GM11168 (cell line): ENCODE results near the gene PDGFB.
"Not testable (repeated sequence)": the region's sequence is repeated elsewhere in the genome, so short reads cannot be mapped to it uniquely, and the experiment has no call there.

Experiments used
- in situ Hi-C: fragments of 300-500 bp; cut with MboI; formaldehyde crosslinking; loops from one replicate; pipeline ENCODE4 v1.12.0; 2022; ENCODE audit warnings: low sequenced_read_pairs; ENCODE audit not compliant: unreplicated experiment

The PDGFB gene

GRCh38 chr22:39230261-39231196, 14.3 kb downstream of the PDGFB start:
- in situ Hi-C loops = no loop called here

GRCh38 chr22:39229688-39230260, 15.0 kb downstream of the PDGFB start:
- in situ Hi-C loops = no loop called here

GRCh38 chr22:39229075-39229474, 15.7 kb downstream of the PDGFB start:
- in situ Hi-C loops = no loop called here

DNA sequence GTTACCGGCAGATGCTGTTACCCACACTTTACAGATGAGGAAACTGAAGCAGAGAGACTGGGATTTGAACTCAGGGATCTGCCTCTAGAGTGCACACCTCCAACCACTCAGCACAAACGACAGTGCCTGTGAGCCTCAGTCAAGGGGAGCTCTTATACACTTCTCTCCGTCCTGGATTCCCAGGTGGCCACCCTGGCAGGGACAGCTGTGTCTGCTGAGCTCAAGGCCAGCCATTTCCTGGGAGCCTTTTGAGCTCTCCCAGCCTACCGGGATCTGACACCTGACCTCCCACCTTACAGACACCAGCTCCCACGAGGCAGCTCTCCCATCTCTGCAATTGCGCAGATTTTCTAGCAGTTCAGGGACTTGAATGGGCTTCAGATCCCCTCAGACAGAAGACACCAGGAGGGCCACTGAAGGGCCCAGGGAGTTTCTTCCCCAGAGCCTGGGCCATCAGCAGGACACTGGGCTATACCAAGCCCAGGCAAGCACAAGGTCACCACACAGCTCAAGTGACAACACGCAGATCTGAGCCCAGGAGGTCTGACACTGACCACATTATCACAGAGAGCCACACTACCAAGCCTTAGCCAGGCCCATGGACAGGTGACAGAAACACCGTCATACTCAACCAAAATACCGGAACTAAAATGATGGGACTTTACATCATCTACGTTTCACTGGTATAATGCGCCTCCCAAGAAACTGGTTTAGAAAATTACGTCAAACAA, 17.1 kb downstream of the PDGFB start:
- in situ Hi-C loops = no loop called here

DNA sequence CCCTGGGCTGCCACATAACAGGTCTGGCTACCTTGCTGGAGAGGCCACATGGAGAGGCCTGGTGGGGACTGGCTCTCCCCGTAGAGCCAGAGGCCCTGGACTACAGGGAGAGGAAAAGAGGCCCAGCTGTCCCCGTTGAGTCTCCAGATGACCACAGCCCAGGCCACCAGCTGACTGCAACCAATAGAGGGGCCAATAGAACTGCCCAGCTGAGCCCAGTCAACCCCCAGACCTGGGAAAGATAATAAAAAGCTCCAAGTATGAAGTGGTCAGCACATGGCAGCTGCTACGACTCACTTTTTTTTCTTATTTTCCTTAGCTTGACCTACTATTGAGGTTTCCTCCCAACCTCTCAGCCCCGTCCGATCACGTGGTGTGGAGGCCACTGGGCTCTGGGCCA, 18.4 kb downstream of the PDGFB start:
- in situ Hi-C loops = no loop called here

DNA sequence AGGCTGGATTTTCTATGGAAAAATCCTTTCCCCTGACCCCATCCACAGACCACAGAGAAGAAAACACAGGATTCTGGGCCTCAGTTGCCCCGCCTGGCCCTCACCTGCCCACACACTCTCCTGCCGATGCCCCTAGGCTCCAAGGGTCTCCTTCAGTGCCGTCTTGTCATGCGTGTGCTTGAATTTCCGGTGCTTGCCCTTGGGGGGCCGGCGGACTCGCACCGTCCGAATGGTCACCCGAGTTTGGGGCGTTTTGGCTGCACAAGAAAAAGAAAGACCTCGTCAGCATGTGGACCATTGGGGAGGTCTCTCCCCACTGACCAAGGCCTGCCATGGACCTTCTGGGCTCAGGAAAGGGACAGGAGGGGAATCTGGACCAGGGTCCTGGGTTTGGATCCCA, 19.2 kb downstream of the PDGFB start:
- in situ Hi-C loops = no loop called here

GRCh38 chr22:39224550-39224949, 20.2 kb downstream of the PDGFB start:
- in situ Hi-C loops = no loop called here

DNA sequence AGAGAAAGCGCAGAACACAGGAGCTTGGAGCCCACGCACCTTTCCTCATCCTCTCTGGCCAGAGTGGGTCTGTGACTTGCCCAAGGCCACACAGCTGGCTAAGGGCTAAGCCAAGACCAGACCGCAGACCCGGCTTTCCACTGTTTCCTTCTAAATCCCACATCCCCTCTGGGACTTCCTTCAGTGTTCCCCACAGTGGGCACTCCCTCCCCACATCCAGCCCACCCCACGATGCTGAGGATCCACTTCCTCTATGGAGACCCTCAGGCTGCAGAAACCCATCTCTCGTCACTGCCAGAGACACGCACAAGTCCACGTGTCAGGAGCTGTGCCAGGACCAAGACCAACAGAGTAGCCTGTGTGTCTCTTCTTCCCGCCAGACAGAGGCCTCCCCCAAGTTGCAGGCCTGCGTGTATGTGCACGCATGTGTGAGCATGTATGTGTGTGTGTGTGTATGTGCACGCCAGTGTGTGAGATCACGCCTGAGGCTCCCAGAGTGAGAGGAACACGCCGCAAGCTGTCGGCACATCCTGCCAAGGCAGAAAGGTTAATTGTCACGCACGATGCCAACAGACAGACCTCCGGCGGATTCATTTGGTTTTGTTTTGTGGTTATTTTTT, 21.6 kb downstream of the PDGFB start:
- in situ Hi-C loops = no loop called here

DNA sequence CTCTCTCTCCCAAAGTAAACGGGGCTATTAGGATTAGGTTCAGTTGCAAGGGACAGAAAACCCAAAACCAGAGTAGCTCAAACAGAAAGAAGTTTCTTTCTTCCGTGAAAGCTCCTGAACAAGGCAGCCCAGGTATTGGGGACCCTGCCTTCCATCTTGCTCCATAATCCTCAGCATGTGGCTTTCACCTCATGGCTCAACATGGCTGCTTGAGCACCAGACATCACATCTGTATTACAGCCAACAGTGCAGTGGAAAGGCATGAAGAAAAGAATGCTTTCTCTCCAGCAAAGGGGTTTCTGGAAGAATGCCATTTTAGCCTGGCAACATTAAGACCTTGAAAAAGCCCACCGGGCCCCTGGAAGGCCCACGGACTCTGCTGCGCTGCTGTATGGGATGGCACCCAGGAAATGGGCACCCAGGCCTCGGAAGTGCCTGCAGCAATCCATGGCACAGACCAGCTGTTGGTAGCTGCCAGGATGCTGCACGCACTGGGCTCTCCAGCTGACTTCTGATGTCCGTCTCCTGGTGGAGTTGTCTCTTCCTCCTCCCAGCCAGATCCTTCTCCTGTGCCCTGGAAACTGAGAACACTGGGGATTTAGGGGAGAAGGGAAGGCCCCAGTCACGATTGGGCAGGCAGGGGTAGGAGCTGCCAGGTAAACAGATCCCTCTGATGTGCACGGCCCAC, 22.6 kb downstream of the PDGFB start:
- in situ Hi-C loops = no loop called here

DNA sequence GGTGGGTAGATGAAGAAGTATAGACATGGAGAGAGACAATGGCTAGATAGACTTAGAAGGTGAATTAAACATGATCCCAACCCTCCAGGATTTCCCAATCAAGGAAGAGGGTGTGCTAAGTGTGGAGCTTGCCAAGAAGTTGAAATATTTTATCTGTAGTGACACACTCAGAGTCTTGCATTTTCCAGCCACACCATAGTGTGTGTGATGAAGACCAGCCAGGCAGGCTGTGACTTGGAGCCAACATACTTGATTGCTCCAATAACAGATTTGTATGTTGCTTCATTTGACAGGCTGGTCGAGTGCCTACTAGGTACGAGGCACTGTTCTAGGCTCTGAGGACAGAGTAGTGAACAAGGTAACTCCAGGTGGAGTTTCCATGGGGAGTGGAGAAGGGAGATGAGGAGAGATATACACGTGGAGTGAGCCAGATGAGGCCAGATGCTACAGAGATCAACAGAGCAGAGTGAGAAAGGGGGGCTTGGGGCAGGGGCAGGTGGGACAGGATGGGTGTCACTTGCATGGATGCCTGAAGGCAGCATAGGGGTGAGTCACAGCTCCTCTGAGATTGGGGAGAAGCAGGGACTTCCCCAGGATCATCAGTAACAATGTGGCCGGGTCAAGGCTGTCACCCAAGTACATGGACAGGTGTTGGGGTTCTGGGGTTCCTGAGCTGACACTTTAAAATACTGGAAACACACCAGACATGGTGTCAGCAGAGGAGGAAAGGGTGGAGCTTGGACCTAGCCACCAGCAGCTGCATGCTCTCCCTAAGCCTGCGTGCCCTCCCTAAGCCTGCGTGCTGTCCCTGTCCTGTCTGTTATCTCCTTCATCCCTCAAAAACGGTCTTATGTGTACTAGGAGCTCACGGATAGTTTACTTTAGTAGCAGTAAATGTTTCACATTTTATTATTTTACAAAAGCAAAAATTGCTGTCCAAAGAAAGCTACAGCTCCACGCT, 23.6 kb downstream of the PDGFB start:
- in situ Hi-C loops = no loop called here

- in situ Hi-C loops = no loop called here
These were observed 24.3 kb downstream of the PDGFB start for GRCh38 chr22:39220450-39220849.

DNA sequence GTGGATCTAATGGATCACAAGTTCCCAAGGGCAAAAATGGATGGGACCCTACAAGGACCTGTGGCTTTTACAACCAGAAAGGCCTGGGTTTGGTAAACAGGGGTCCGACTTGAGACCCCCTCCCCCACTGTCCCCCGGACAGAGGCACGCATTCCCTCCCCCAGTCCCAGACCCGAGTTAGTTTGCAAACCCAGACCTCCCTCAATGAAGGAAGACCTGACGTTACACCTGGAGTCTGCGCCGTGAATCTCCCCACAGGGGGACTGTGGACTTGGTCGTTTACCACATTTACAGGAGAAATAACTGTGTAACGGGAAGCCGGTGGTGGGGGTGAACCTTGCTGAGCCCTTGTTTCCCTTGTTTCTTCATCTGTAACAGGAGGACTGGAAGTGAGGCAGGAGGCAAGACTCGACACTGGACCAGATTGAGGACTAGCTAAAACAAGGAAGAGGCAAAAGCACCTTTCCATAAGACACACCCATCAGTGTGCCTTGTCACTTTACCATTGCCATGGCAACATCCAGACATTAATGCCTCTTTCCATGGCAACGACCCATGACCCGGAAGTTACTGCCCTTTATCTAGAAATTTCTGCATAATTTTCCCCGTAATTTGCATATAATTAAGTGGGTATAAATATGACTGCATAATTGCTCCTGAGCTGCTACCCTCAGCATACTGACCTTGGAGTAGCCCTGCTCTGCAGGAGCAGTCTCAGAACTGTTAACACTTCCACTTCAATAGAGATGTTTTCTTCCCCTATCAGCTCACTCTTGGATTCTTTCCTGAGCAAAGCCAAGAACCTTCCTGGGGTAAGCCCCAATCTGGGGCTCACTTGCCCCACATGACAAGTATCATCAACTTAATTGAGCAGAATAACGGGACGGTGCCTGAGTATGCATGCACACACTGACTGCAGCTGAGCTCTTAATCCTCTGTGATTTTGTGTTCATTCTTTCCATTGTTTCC, 25.4 kb downstream of the PDGFB start:
- in situ Hi-C loops = no loop called here

- in situ Hi-C loops = not testable (repeated sequence)
These were observed 26.4 kb downstream of the PDGFB start for GRCh38 chr22:39218432-39218831.

GRCh38 chr22:39216143-39216490, 28.7 kb downstream of the PDGFB start:
- in situ Hi-C loops = no loop called here

DNA sequence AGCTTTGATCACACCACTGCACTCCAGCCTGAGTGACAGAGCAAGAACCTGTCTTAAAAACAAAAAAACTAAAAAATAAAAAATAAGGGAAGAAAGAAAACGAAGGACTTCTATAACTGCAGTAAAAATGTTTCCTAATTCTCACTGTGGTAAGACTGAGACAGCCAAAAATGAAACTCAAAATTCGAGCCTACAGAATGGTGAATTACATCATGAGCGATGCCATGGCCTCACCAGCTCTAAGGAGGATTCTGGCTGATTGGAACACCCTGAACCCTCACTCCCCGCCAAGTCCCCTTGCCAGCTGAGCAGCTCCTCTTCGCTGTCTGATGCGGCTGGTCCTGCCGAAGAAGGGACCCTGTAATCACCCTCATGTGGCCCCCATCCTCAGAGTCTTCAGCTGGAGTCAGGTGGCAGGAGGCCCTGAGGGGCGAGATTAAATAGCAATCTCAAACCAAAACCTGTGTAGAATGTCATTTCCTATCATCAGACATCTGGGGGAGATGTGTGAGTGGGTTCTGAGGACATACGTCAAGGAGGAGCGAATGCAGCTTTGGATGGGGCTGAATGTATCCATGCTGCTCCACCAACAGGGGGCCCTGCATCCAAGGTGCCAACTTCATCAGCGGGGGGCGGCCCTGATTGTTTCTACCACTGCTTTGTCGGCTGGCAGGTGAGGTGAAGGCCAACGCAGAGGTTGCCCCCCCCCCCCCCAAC, 29.2 kb downstream of the PDGFB start:
- in situ Hi-C loops = no loop called here

- in situ Hi-C loops = no loop called here
These were observed 29.7 kb downstream of the PDGFB start for GRCh38 chr22:39215070-39215396.

GRCh38 chr22:39214383-39215069, 30.3 kb downstream of the PDGFB start:
- in situ Hi-C loops = no loop called here
